DND-41 (cell line): Measurements from ENCODE around the gene POLN.
"Not testable (repeated sequence)": the region's sequence is repeated elsewhere in the genome, so short reads cannot be mapped to it uniquely, and the experiment has no call there.

Source experiments
- ATAC-seq: fragments of 200-7000 bp; cut with Tn5 transposase; 3 replicates; pipeline ENCODE4 v1.9.1; 2021; ENCODE audit warnings: low read depth; ENCODE audit not compliant: insufficient read depth
- DNase-seq: peaks from one replicate; pipeline ENCODE4 v3.0.0-alpha.2; 2020
- H2AFZ ChIP-seq: 2 replicates; pipeline ENCODE4 v1.6.0; 2012; ENCODE audit warnings: low read depth, low read length
- H3K27ac ChIP-seq: 2 replicates; pipeline ENCODE4 v1.5.1; 2012; ENCODE audit warnings: low read length, inconsistent platforms
- H3K27me3 ChIP-seq: fragments of 200-600 bp; sonication (generic); 2 replicates; pipeline ENCODE4 v1.6.0; 2012; ENCODE audit warnings: low read length, mild to moderate bottlenecking, inconsistent platforms; ENCODE audit not compliant: insufficient read depth, poor library complexity
- H3K36me3 ChIP-seq: 2 replicates; pipeline ENCODE4 v1.5.1; 2012; ENCODE audit warnings: low read length, inconsistent platforms; ENCODE audit not compliant: insufficient read depth
- H3K4me1 ChIP-seq: 2 replicates; pipeline ENCODE4 v1.5.1; 2012; ENCODE audit warnings: mild to moderate bottlenecking, low read length; ENCODE audit not compliant: insufficient read depth
- H3K4me2 ChIP-seq: 2 replicates; pipeline ENCODE4 v1.6.0; 2012; ENCODE audit warnings: mild to moderate bottlenecking, moderate library complexity, low read length, inconsistent platforms; ENCODE audit not compliant: insufficient read depth
- H3K4me3 ChIP-seq, 2 experiments: fragments of 200-600 bp in 1 of 2; shearing (Covaris generic) in 1 of 2; 2 replicates each; pipeline ENCODE4 v1.5.1; 2012 to 2016; ENCODE audit warnings: inconsistent platforms in 2 of 2, low read length in 2 of 2, mild to moderate bottlenecking in 2 of 2, low read depth in 1 of 2, moderate library complexity in 1 of 2
- H3K79me2 ChIP-seq: 2 replicates; pipeline ENCODE4 v1.6.0; 2012; ENCODE audit warnings: low read length, inconsistent platforms; ENCODE audit not compliant: insufficient read depth
- H3K9ac ChIP-seq: 2 replicates; pipeline ENCODE4 v1.6.0; 2012; ENCODE audit warnings: low read depth, mild to moderate bottlenecking, inconsistent platforms, low read length, moderate library complexity
- H3K9me3 ChIP-seq: 2 replicates; pipeline ENCODE4 v1.5.1; 2012; ENCODE audit warnings: low read length, moderate library complexity, mild to moderate bottlenecking, inconsistent platforms; ENCODE audit not compliant: insufficient read depth, severe bottlenecking
- H4K20me1 ChIP-seq: 2 replicates; pipeline ENCODE4 v1.6.0; 2012; ENCODE audit warnings: low read length; ENCODE audit not compliant: insufficient read depth
- CTCF ChIP-seq: IDR thresholded peaks from 2 replicates; pipeline ENCODE4 v1.5.1; 2012; ENCODE audit warnings: borderline replicate concordance, low read length, moderate library complexity, mild to moderate bottlenecking; ENCODE audit not compliant: poor library complexity, severe bottlenecking; ENCODE audit errors: extremely low read depth
- EZH2 ChIP-seq: IDR thresholded peaks from 3 replicates; pipeline ENCODE4 v1.6.1; 2012; ENCODE audit warnings: borderline replicate concordance, low read depth, mild to moderate bottlenecking, moderate library complexity, low read length, inconsistent platforms; ENCODE audit not compliant: severe bottlenecking

Gene POLN

DNA sequence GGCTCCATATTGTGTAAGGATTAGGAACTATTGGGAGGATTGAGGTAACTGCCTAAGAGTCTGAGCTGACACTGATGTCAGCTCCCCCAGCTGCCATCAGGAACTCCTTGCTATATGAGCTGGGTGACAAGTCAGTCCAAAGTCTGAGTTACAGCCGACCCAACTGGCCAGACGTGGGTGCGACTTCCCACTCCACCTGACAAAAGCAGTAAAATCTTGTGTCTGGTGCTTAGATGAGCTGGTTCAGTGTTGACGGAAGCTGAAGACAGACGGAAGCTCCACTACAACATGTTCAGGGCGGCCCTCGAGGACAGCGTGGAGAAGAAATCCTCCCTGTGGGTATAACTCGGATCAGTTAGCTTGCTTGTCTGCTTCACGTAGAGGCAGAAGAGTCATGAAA lies 205.6 kb downstream of the POLN start:
- Histone ChIP-seq H2AFZ (no peak overlapping the region), H3K9ac (no peak overlapping the region), H3K4me2 (no peak overlapping the region), H3K36me3 (no peaks in the 10 kb centered on the region), H3K79me2 (no peaks in the 10 kb centered on the region), H3K4me1 (peaks cover 1% of the 10 kb centered on the region), H3K27ac (no peak overlapping the region), H4K20me1 (no peaks in the 10 kb centered on the region), H3K4me3 (no peak overlapping the region), H3K27me3 (peaks cover 8% of the 10 kb centered on the region), H3K9me3 (no peaks in the 10 kb centered on the region)
- ATAC-seq: no peak
- no peak for DNase-seq
- TF ChIP-seq CTCF (no peak), EZH2 (no peak)

DNA sequence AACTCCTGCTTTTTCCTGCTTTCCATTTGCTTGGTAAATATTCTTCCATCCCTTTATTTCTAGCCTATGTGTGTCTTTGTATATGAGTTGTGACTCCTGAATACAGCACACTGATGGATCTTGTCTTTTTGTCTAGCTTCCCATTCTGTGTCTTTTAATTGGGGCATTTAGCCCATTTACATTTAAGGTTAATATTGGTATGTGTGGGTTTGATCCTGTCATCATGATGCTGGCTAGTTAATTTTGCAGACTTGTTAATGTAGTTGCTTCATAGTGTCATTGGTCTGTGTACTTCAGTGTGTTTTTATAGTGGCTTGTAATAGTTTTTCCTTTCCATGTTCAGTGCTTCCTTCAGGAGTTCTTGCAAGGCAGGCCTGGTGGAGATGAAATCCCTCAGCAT lies 210.8 kb downstream of the POLN start:
- H3K27me3 ChIP-seq, DNase-seq, H3K9ac ChIP-seq, ATAC-seq, H4K20me1 ChIP-seq, H3K27ac ChIP-seq, H3K79me2 ChIP-seq, H3K4me3 ChIP-seq, H3K4me2 ChIP-seq, H3K9me3 ChIP-seq, H3K36me3 ChIP-seq, H2AFZ ChIP-seq, H3K4me1 ChIP-seq: not testable (repeated sequence)

DNA sequence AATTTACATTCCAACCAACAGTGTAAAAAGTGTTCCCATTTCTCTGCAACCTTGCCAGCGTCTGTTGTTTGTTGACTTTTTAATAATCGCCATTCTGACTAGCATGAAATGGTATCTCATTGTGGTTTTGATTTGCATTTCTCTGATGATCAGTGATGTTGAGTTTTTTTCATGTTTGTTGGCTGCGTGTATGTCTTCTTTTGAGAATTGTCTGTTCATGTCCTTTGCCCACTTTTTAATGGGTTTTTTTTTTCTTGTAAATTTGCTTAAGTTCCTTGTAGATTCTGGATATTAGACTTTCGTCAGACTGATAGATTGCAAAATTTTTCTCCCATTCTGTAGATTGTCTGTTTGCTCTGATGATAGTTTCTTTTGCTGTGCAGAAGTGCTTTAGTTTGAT lies 214.8 kb downstream of the POLN start:
- not testable (repeated sequence) for H3K4me3 ChIP-seq, H3K4me2 ChIP-seq, H2AFZ ChIP-seq, H3K79me2 ChIP-seq, H3K4me1 ChIP-seq, H3K9ac ChIP-seq, H4K20me1 ChIP-seq, H3K9me3 ChIP-seq, H3K27ac ChIP-seq, H3K36me3 ChIP-seq, H3K27me3 ChIP-seq, DNase-seq, ATAC-seq

- TF ChIP-seq EZH2 (no peak), CTCF (no peak)
- Histone ChIP-seq H3K4me1 (no peaks in the 10 kb centered on the region), H2AFZ (no peak overlapping the region), H4K20me1 (no peaks in the 10 kb centered on the region), H3K9ac (no peak overlapping the region), H3K4me2 (no peak overlapping the region), H3K27ac (no peak overlapping the region), H3K27me3 (no peaks in the 10 kb centered on the region), H3K9me3 (peaks cover 7% of the 10 kb centered on the region), H3K79me2 (no peaks in the 10 kb centered on the region), H3K36me3 (no peaks in the 10 kb centered on the region), H3K4me3 (no peak overlapping the region)
- DNase-seq: no peak
- no peak for ATAC-seq
These were observed 216.1 kb downstream of the POLN start for GRCh38 chr4:2025817-2026216.
